ENCODE results near the gene LCLAT1. TPM values are rescaled to one million over a fixed set of nuclear protein-coding genes. Genes with fewer than 3 reads are reported as not detected.
A peak's percentile ranks its signal among the peaks of the same experiment; 100 is the strongest.

Gene LCLAT1
- polyA plus RNA-seq (2013, experiment 1 of 2; ENCODE audit: insufficient read length), result 11.0 TPM
- polyA plus RNA-seq (2013, experiment 2 of 2; ENCODE audit: insufficient read length), result 10.3 TPM

GRCh38 chr2:30447149-30448045 lies at the start of gene LCLAT1:
TSS of gene LCLAT1 (plus strand) at chr2:30447246. CDS start at chr2:30525591, 78,345 bp downstream.
- peak; percentile 79 for DNase-seq

- peak; percentile 26 for DNase-seq
Observed at GRCh38 chr2:30398084-30398873, 48.8 kb upstream of the LCLAT1 start.

GRCh38 chr2:30400151-30400954 lies 46.7 kb upstream of the LCLAT1 start:
- DNase-seq, result no peak

GRCh38 chr2:30402441-30403182 lies 44.4 kb upstream of the LCLAT1 start:
- no peak for DNase-seq

GRCh38 chr2:30403592-30404312 lies 43.3 kb upstream of the LCLAT1 start:
- DNase-seq, result no peak

- DNase-seq, result peak; percentile 66
Observed at GRCh38 chr2:30404319-30405259, 42.5 kb upstream of the LCLAT1 start.

GRCh38 chr2:30405260-30405605 lies 41.8 kb upstream of the LCLAT1 start:
- DNase-seq, result no peak

- no peak for DNase-seq
Observed at GRCh38 chr2:30406853-30407252, 40.2 kb upstream of the LCLAT1 start.

GRCh38 chr2:30408961-30409387 lies 38.1 kb upstream of the LCLAT1 start:
- DNase-seq, result peak; percentile 89

GRCh38 chr2:30410217-30410616 lies 36.8 kb upstream of the LCLAT1 start:
- DNase-seq, result peak; percentile 74

- DNase-seq, result no peak
Observed at GRCh38 chr2:30412047-30412683, 34.9 kb upstream of the LCLAT1 start.

- no peak for DNase-seq
Observed at GRCh38 chr2:30412684-30413570, 34.1 kb upstream of the LCLAT1 start.

- DNase-seq, result peak; percentile 78
Observed at GRCh38 chr2:30414961-30415360, 32.1 kb upstream of the LCLAT1 start.

GRCh38 chr2:30417253-30417652 lies 29.8 kb upstream of the LCLAT1 start:
- DNase-seq, result peak; percentile 54

GRCh38 chr2:30421026-30421603 lies 25.9 kb upstream of the LCLAT1 start:
- no peak for DNase-seq

GRCh38 chr2:30421604-30422443 lies 25.2 kb upstream of the LCLAT1 start:
- peak; percentile 95 for DNase-seq
